Immature natural killer cell (primary cell): ENCODE data around the gene ST6GALNAC3. TPM values are rescaled to one million over a fixed set of nuclear protein-coding genes. Genes with fewer than 3 reads are reported as not detected.
"Not testable (repeated sequence)": the region's sequence is repeated elsewhere in the genome, so short reads cannot be mapped to it uniquely, and the experiment has no call there.

Source experiments
- DNase-seq, 3 donors: peaks; one replicate each; pipeline ENCODE4 v3.0.0; 2022; ENCODE audit warnings: mixed read lengths in 1 of 3
- H3K27ac Mint-ChIP-seq, 6 donors: one replicate each; pipeline ENCODE4 v1.8.0; 2020; ENCODE audit warnings: mixed read lengths in 6 of 6, mild to moderate bottlenecking in 5 of 6, inconsistent platforms in 4 of 6, moderate library complexity in 3 of 6
- H3K27me3 Mint-ChIP-seq, 3 donors: one replicate each; pipeline ENCODE4 v1.8.0; 2020 to 2021; ENCODE audit warnings: low read depth in 3 of 3, mild to moderate bottlenecking in 3 of 3, mixed read lengths in 3 of 3, moderate library complexity in 3 of 3, inconsistent platforms in 1 of 3
- H3K36me3 Mint-ChIP-seq, 3 donors: one replicate each; pipeline ENCODE4 v1.8.0; 2020; ENCODE audit warnings: mixed read lengths in 3 of 3, inconsistent platforms in 2 of 3, mild to moderate bottlenecking in 2 of 3
- H3K4me1 Mint-ChIP-seq, 2 donors: one replicate each; pipeline ENCODE4 v1.8.0; 2020; ENCODE audit warnings: inconsistent platforms in 2 of 2, mild to moderate bottlenecking in 2 of 2, mixed read lengths in 2 of 2, moderate library complexity in 1 of 2
- H3K4me3 Mint-ChIP-seq, 5 donors: one replicate each; pipeline ENCODE4 v1.8.0; 2020; ENCODE audit warnings: mild to moderate bottlenecking in 5 of 5, mixed read lengths in 5 of 5, inconsistent platforms in 3 of 5, moderate library complexity in 3 of 5
- H3K9me3 Mint-ChIP-seq, 6 donors: one replicate each; pipeline ENCODE4 v1.8.0; 2020; ENCODE audit warnings: mild to moderate bottlenecking in 6 of 6, mixed read lengths in 6 of 6, inconsistent platforms in 4 of 6, moderate library complexity in 3 of 6
- polyA plus RNA-seq, 3 donors: library from polyadenylated mRNA; unstranded; fragments of 300-500 nt; fragmentation: Illumina TruSeq; gene quantifications; one replicate each; pipeline ENCODE4 v1.2.3, GENCODE V29; 2021

ST6GALNAC3 gene
- polyA plus RNA-seq, 3 donors from 2014 or later, result not detected

DNA sequence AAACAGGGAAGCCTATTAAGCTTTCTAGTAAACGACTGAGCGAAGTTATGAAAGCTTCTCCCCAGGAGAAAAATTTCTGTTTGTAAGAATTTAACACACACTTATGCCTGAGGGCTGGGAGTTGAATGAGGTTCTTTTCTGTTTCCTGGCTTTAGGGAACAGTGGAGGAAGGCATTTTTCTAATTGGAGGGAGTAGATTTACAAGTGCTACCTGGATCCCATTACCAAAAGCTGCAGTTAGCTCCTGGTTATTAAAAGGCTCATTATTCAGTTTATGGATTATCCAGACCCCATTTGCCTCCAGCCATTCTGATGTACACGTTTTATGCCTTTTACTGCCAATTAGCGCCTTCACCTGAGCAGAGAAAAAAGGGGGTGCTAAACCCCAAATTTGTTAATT, 7.5 kb downstream of the ST6GALNAC3 start:
- no peak for DNase-seq
- Mint-ChIP-seq H3K9me3 (no peaks in the 10 kb centered on the region), H3K36me3 (no peaks in the 10 kb centered on the region), H3K4me1 (no peaks in the 10 kb centered on the region), H3K27ac (no peak overlapping the region), H3K27me3 (peaks cover 0 to 2% (median 2%) of the 10 kb centered on the region in 3 donors), H3K4me3 (no peak overlapping the region)

DNA sequence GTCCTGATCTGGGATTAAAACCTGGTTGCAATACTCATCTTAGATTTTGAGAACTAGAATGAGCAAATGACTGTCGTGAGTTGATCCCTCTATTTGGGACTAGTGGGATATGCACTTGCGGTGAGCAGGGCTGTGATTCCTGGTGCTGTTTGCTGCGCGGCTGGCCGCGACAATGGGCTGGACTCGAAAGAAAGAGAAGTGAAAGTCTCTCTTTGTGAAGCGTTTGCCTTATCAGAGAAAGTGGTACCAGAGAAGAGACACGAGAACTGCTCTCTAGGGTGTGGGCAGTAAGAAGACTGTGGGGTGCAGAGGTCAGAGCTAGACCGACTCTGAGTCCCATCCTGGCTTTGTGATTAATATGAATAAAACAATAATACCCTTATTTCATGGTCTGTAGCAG, 8.6 kb downstream of the ST6GALNAC3 start:
- Mint-ChIP-seq H3K4me1 (no peaks in the 10 kb centered on the region), H3K27me3 (peaks cover 0 to 2% (median 0%) of the 10 kb centered on the region in 3 donors), H3K9me3 (no peaks in the 10 kb centered on the region), H3K4me3 (no peak overlapping the region), H3K27ac (no peak overlapping the region), H3K36me3 (no peaks in the 10 kb centered on the region)
- no peak for DNase-seq

GRCh38 chr1:76084029-76084627, 9.6 kb downstream of the ST6GALNAC3 start:
- H3K9me3 Mint-ChIP-seq, result no peaks in the 10 kb centered on the region
- no peaks in the 10 kb centered on the region for H3K36me3 Mint-ChIP-seq
- DNase-seq, result no peak
- H3K4me3 Mint-ChIP-seq, result no peak overlapping the region
- H3K27ac Mint-ChIP-seq, result no peak overlapping the region
- H3K27me3 Mint-ChIP-seq, result peaks cover 0 to 5% (median 2%) of the 10 kb centered on the region in 3 donors
- no peaks in the 10 kb centered on the region for H3K4me1 Mint-ChIP-seq

GRCh38 chr1:76084685-76085084, 10.1 kb downstream of the ST6GALNAC3 start:
- peaks cover 0 to 5% (median 2%) of the 10 kb centered on the region in 3 donors for H3K27me3 Mint-ChIP-seq
- H3K36me3 Mint-ChIP-seq, result no peaks in the 10 kb centered on the region
- H3K27ac Mint-ChIP-seq, result no peak overlapping the region
- no peaks in the 10 kb centered on the region for H3K9me3 Mint-ChIP-seq
- no peaks in the 10 kb centered on the region for H3K4me1 Mint-ChIP-seq
- no peak overlapping the region for H3K4me3 Mint-ChIP-seq
- no peak for DNase-seq

- Mint-ChIP-seq H3K36me3 (no peaks in the 10 kb centered on the region), H3K27me3 (peaks cover 0 to 5% (median 2%) of the 10 kb centered on the region in 3 donors), H3K27ac (no peak overlapping the region), H3K9me3 (peaks cover 0 to 1% (median 0%) of the 10 kb centered on the region in 6 donors), H3K4me3 (no peak overlapping the region), H3K4me1 (no peaks in the 10 kb centered on the region)
- DNase-seq, result no peak
Measured at GRCh38 chr1:76086109-76086508, 11.6 kb downstream of the ST6GALNAC3 start.

DNA sequence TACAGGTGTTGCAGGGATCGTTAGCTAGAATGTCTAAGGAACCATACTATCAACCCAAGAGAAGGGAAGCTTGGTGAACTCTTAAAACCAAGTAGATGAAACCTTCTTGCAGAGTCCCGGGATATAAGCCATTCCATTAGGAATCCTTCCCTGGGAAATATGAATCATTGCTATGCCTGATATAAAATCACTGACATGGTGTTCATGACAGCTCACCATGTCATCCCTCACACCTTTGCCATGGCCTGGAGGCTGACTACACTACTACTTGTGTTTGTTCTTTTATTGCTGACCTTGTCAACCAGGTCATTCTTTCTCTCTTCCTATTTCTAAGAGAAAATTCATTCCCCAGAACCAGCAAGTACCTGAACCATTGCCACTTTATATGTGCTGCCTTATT, 12.1 kb downstream of the ST6GALNAC3 start:
- H3K27me3 Mint-ChIP-seq, result peaks cover 0 to 5% (median 2%) of the 10 kb centered on the region in 3 donors
- no peaks in the 10 kb centered on the region for H3K36me3 Mint-ChIP-seq

DNA sequence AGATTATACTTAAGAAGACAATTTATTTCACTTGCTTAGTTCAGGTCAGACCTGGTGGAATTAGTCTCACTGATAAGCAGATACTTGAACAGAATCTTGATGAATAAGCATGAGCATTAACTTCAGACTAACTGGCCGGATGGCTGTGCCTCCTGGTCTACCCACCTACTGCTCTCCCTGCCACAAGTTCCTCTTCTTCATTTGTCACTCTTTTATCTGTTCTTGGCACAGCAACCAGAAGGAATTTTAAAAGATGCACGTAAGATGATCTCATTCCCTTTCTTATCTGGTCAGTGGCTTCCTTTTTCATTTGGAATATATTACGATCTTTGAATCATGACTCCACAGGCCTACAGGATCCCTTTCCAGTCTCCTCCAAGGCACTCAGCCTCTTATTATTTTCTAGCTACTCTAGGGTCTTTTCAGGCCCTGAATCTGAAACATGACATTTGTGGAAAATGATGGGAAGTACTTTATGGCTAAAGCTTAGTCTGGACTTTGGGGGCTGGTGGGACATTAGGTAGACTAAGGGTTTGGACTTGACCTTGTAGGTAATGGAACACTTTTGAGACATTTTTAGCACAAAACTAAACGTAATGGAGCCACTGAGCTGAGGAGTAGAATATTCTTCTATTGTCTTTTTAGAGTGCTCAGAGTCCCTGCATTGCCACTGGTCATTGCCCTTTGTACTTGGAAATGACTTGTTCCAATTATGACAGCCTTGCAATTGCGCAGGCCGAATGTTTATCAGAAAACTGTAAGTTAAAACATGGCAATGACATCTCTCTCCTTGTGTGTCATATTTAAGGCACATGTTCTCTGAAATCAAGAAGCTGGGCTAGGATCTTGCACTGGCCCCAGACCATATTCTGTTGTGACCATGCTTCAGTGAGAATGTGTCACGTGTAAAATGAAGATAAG, 16.0 kb downstream of the ST6GALNAC3 start:
- peaks cover 0 to 5% (median 3%) of the 10 kb centered on the region in 3 donors for H3K27me3 Mint-ChIP-seq
- H3K27ac Mint-ChIP-seq, result no peak overlapping the region
- peaks cover 0 to 1% (median 0%) of the 10 kb centered on the region in 6 donors for H3K9me3 Mint-ChIP-seq
- H3K4me1 Mint-ChIP-seq, result no peaks in the 10 kb centered on the region
- no peaks in the 10 kb centered on the region for H3K36me3 Mint-ChIP-seq
- DNase-seq, result no peak
- no peak overlapping the region for H3K4me3 Mint-ChIP-seq

More for the DNA sequence above, 12.1 kb downstream of the ST6GALNAC3 start:
- no peak overlapping the region for H3K4me3 Mint-ChIP-seq
- no peaks in the 10 kb centered on the region for H3K4me1 Mint-ChIP-seq
- peaks cover 0 to 1% (median 0%) of the 10 kb centered on the region in 6 donors for H3K9me3 Mint-ChIP-seq
- DNase-seq, result no peak
- H3K27ac Mint-ChIP-seq, result no peak overlapping the region

DNA sequence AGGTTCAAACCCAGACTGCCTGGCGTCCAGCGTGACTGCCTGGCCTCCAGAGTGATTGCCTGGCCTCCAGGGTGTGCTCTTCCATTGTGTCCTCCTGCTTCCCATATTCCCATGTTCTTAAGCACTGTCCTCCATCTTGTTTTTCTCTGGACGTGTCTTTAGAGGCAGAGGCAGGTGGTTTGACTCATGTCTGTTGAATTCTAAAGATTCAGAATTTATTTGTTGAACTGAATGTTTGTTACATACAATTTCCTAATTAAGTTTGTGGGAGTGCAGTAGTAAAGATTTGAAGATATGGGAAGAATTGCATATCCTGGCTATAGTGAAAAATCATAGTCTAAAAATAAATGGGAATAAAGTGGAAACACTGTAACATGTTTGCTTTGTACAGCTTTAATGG, 18.3 kb downstream of the ST6GALNAC3 start:
- H3K4me3 Mint-ChIP-seq, result no peak overlapping the region
- no peak for DNase-seq
- H3K27me3 Mint-ChIP-seq, result peaks cover 0 to 5% (median 3%) of the 10 kb centered on the region in 3 donors
- no peak overlapping the region for H3K27ac Mint-ChIP-seq
- no peaks in the 10 kb centered on the region for H3K4me1 Mint-ChIP-seq
- no peaks in the 10 kb centered on the region for H3K36me3 Mint-ChIP-seq
- H3K9me3 Mint-ChIP-seq, result peaks cover 0 to 1% (median 0%) of the 10 kb centered on the region in 6 donors

- Mint-ChIP-seq H3K36me3 (no peaks in the 10 kb centered on the region), H3K9me3 (peaks cover 0 to 1% (median 0%) of the 10 kb centered on the region in 6 donors), H3K27ac (no peak overlapping the region), H3K4me3 (no peak overlapping the region), H3K4me1 (no peaks in the 10 kb centered on the region), H3K27me3 (peaks cover 0 to 3% (median under 1%) of the 10 kb centered on the region in 3 donors)
- DNase-seq, result no peak
Measured at GRCh38 chr1:76093522-76094312, 19.2 kb downstream of the ST6GALNAC3 start.

- peaks cover 0 to 3% (median 0%) of the 10 kb centered on the region in 3 donors for H3K27me3 Mint-ChIP-seq
- no peaks in the 10 kb centered on the region for H3K36me3 Mint-ChIP-seq
- DNase-seq, result no peak
- no peaks in the 10 kb centered on the region for H3K9me3 Mint-ChIP-seq
- no peaks in the 10 kb centered on the region for H3K4me1 Mint-ChIP-seq
- no peak overlapping the region for H3K4me3 Mint-ChIP-seq
- H3K27ac Mint-ChIP-seq, result no peak overlapping the region
Measured at GRCh38 chr1:76095802-76096201, 21.3 kb downstream of the ST6GALNAC3 start.

GRCh38 chr1:76097064-76097463, 22.5 kb downstream of the ST6GALNAC3 start:
- not testable (repeated sequence) for H3K27me3 Mint-ChIP-seq, DNase-seq, H3K4me1 Mint-ChIP-seq, H3K27ac Mint-ChIP-seq, H3K4me3 Mint-ChIP-seq, H3K9me3 Mint-ChIP-seq, H3K36me3 Mint-ChIP-seq

- Mint-ChIP-seq H3K9me3 (no peaks in the 10 kb centered on the region), H3K4me3 (no peak overlapping the region), H3K36me3 (no peaks in the 10 kb centered on the region), H3K27ac (no peak overlapping the region), H3K4me1 (peaks cover 8 to 14% of the 10 kb centered on the region in 2 donors), H3K27me3 (peaks cover 0 to 7% (median 0%) of the 10 kb centered on the region in 3 donors)
- no peak for DNase-seq
Measured at GRCh38 chr1:76098845-76099244, 24.3 kb downstream of the ST6GALNAC3 start.

GRCh38 chr1:76101548-76101947, 27.0 kb downstream of the ST6GALNAC3 start:
- Mint-ChIP-seq H3K4me3 (no peak overlapping the region), H3K27me3 (peaks cover 0 to 8% (median 2%) of the 10 kb centered on the region in 3 donors), H3K4me1 (peaks cover 12 to 29% of the 10 kb centered on the region in 2 donors), H3K27ac (no peak overlapping the region), H3K36me3 (no peaks in the 10 kb centered on the region), H3K9me3 (no peaks in the 10 kb centered on the region)
- DNase-seq, result no peak
